ENCODE measurements around the gene RASSF9. TPM values are rescaled to one million over a fixed set of nuclear protein-coding genes. Genes with fewer than 3 reads are reported as not detected.

Gene RASSF9
- total RNA-seq, 3 donors from 2014 or later: 2.2 to 2.9 (median 2.9) TPM

GRCh38 chr12:85796001-85796400 is 40.2 kb downstream of the RASSF9 start:
- H3K27me3 ChIP-seq: no peaks in the 10 kb centered on the region
- no peak for DNase-seq (ENCODE audit: low spot score in 2 of 2)
- no peaks in the 10 kb centered on the region for H3K4me1 ChIP-seq
- no peak for TF ChIP-seq POLR2A (IDR thresholded peaks at IDR 0.05)
- TF ChIP-seq CTCF (IDR thresholded peaks at IDR 0.05): no peak
- TF ChIP-seq POLR2AphosphoS5 (IDR thresholded peaks at IDR 0.05): no peak
- intact Hi-C loops (cut with DNase I; ENCODE audit: low total_unique reads): no loop called here
- no peak overlapping the region for H3K27ac ChIP-seq
- no peaks in the 10 kb centered on the region for H3K36me3 ChIP-seq
- H3K9me3 ChIP-seq: no peaks in the 10 kb centered on the region
- H3K4me3 ChIP-seq: no peak overlapping the region

GRCh38 chr12:85794531-85794930 is 41.7 kb downstream of the RASSF9 start:
- Histone ChIP-seq H3K27me3 (no peaks in the 10 kb centered on the region), H3K9me3 (no peaks in the 10 kb centered on the region), H3K4me1 (no peaks in the 10 kb centered on the region), H3K4me3 (no peak overlapping the region), H3K27ac (no peak overlapping the region), H3K36me3 (no peaks in the 10 kb centered on the region)
- TF ChIP-seq CTCF (IDR thresholded peaks at IDR 0.05) (no peak), POLR2AphosphoS5 (IDR thresholded peaks at IDR 0.05) (no peak), POLR2A (IDR thresholded peaks at IDR 0.05) (no peak)
- no peak for DNase-seq (ENCODE audit: low spot score in 2 of 2)
- intact Hi-C loops (cut with DNase I; ENCODE audit: low total_unique reads): no loop called here

- no peaks in the 10 kb centered on the region for H3K9me3 ChIP-seq
- intact Hi-C loops (cut with DNase I; ENCODE audit: low total_unique reads): no loop called here
- no peaks in the 10 kb centered on the region for H3K4me1 ChIP-seq
- TF ChIP-seq POLR2AphosphoS5 (IDR thresholded peaks at IDR 0.05) (no peak), CTCF (IDR thresholded peaks at IDR 0.05) (no peak), POLR2A (IDR thresholded peaks at IDR 0.05) (no peak)
- no peaks in the 10 kb centered on the region for H3K36me3 ChIP-seq
- DNase-seq (ENCODE audit: low spot score in 2 of 2): no peak
- H3K4me3 ChIP-seq: no peak overlapping the region
- H3K27me3 ChIP-seq: no peaks in the 10 kb centered on the region
- no peak overlapping the region for H3K27ac ChIP-seq
These were observed 52.0 kb downstream of the RASSF9 start for GRCh38 chr12:85784096-85784720.

GRCh38 chr12:85782711-85783110 is 53.5 kb downstream of the RASSF9 start:
- Histone ChIP-seq H3K4me3 (no peak overlapping the region), H3K36me3 (no peaks in the 10 kb centered on the region), H3K4me1 (no peaks in the 10 kb centered on the region), H3K9me3 (no peaks in the 10 kb centered on the region), H3K27me3 (no peaks in the 10 kb centered on the region), H3K27ac (no peak overlapping the region)
- no peak for TF ChIP-seq POLR2A (IDR thresholded peaks at IDR 0.05)
- TF ChIP-seq CTCF (IDR thresholded peaks at IDR 0.05): no peak
- TF ChIP-seq POLR2AphosphoS5 (IDR thresholded peaks at IDR 0.05): no peak
- DNase-seq (ENCODE audit: low spot score in 2 of 2): no peak
- intact Hi-C loops (cut with DNase I; ENCODE audit: low total_unique reads): no loop called here

- no peaks in the 10 kb centered on the region for H3K36me3 ChIP-seq
- no peaks in the 10 kb centered on the region for H3K9me3 ChIP-seq
- TF ChIP-seq CTCF (IDR thresholded peaks at IDR 0.05) (no peak), POLR2AphosphoS5 (IDR thresholded peaks at IDR 0.05) (no peak), POLR2A (IDR thresholded peaks at IDR 0.05) (no peak)
- intact Hi-C loops (cut with DNase I; ENCODE audit: low total_unique reads): no loop called here
- no peaks in the 10 kb centered on the region for H3K4me1 ChIP-seq
- H3K27ac ChIP-seq: no peak overlapping the region
- H3K4me3 ChIP-seq: no peak overlapping the region
- no peak for DNase-seq (ENCODE audit: low spot score in 2 of 2)
- H3K27me3 ChIP-seq: no peaks in the 10 kb centered on the region
These were observed 54.4 kb downstream of the RASSF9 start for GRCh38 chr12:85781766-85782165.

All from breast epithelium (tissue), 4 donors.